Hindlimb muscle (tissue), 1 donor: ENCODE results near the gene SH3PXD2B. TPM values are rescaled to one million over a fixed set of nuclear protein-coding genes. Genes with fewer than 3 reads are reported as not detected.
A peak's percentile ranks its signal among the peaks of the same experiment; 100 is the strongest.
"Not testable (repeated sequence)": the region's sequence is repeated elsewhere in the genome, so short reads cannot be mapped to it uniquely, and the experiment has no call there.

ENCODE experiments used
- DNase-seq: peaks from one replicate; pipeline ENCODE4 v3.0.0-alpha.2; 2013
- polyA plus RNA-seq: library from polyadenylated mRNA; unstranded; fragments of 120-200 nt; gene quantifications from one replicate; pipeline ENCODE4 v1.2.1, GENCODE V29; 2013; ENCODE audit not compliant: insufficient read length

The SH3PXD2B gene
- polyA plus RNA-seq, 1 donor = 31.8 TPM

GRCh38 chr5:172336676-172337285 is 117.5 kb downstream of the SH3PXD2B start:
- no peak for DNase-seq

- DNase-seq = no peak
Measured at GRCh38 chr5:172336264-172336663, 118.1 kb downstream of the SH3PXD2B start.

- DNase-seq = no peak
Measured at GRCh38 chr5:172335721-172336120, 118.6 kb downstream of the SH3PXD2B start.

DNA sequence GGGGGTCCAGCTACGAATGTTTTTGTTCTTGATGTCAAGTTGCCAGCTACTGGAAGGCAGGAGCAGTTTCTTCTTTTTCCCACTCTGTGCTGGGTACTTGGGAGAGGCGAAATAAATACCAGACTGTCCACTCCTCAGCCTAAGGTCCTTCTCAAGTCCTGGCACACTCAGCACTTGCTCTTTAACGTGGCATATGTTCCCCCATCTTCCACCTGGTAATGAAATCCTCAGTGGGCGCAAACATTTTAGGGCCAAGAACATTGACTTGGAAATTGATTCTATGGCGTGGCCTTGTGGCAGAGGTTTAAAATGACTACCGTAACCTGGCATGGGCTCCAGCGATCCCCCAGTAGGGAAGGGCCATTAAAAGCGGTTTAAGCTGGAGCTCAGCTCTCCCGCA is 119.7 kb downstream of the SH3PXD2B start:
- DNase-seq = no peak

GRCh38 chr5:172334196-172334595 is 120.1 kb downstream of the SH3PXD2B start:
- no peak for DNase-seq

GRCh38 chr5:172326901-172327300 is 127.4 kb downstream of the SH3PXD2B start:
- DNase-seq = not testable (repeated sequence)

DNA sequence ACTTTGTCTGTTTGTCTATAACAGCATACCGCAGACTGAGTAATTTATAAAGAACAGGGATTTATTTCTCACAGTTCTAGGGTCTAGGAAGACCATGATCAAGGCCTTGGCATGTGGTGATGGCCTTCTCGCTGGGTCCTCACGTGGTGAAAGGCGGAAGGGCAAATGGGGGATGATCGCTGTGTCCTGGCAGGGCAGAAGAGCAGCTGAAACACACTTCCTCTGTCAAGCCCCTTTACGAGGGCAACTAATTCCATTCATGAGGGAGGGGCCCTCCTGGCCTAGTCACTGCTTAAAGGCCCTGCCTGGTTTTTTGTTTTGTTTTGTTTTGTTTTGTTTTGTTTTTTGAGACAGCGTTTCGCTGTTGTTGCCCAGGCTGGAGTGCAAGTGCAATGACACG is 128.9 kb downstream of the SH3PXD2B start:
- no peak for DNase-seq

DNA sequence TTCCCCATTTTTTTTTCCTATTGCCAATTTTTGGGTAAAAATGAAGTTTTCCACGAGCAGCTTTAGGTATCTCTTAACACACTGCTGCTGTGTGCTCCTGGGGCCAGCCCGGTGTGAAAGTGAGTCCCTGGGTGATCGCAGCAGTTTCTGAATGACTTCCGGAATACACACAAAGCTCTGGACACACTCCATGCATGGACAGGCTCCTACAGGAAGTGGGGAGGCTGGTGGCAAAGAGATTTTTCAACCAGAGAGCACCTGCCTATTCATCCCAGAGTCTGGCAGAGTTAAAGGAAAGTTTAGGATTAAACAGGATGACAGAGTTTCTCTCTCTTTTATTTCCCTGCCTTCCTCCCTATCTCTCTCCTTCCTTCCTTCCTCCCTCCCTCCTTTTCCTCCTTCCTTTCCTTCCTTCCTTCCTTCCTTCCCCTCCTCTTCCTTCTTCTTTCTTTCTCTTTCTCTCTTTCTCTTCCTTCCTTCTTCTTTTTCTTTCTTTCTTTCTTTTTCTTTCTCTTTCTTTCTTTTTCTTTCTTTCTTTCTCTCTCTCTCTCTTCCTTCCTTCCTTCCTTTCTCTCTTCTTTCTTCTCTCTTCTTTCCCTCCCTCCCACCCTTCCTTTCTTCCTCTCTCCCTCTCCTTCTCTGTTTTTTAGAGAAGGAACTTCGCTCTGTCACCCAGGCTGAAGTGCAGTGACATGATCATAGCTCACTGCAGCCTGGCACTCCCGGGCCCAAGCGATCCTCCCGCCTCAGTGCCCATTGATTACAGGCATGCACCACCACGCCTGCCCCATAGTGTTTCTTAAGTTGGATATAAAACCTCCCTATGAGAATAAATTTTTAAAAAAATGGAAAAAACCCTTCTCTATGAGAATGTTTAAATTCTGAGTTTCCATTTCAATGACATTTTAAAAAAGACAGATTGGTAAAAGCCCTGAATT is 132.0 kb downstream of the SH3PXD2B start:
- DNase-seq = peak; percentile 34

- no peak for DNase-seq
Measured at GRCh38 chr5:172321593-172321992, 132.7 kb downstream of the SH3PXD2B start.

DNA sequence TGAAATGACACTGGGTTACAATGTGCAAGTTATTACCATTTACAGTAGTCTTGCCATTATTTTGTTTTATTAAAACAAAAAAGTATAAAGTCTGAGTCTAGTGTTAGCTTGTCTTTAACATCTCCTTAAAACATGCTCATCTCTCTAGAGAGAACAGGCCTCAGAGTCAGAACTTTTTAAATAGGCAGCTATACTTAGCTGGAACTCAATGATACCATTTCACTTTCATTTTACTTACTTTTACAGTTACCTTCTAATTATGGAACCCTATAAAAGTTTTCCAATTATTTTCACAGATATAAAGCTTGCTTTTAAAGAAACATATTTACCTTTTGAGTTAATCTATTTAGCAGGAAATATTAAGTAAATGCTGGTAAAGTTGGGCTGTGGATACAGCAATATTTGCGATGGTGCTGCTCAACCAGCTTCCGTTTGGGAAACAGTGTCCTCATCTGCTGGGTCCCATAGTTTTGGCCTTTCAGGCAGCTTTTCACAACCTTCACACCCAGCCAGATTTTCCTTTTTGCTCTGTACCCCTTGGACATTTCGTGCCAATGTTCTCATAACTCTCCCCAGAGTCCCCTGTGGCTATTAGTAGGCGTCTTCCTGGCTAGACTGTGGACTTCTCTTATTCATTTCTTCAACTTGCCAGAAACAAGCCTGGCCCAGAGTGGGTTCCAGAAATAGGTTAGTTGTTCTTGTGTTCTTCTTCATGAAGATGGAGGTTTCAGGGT is 134.4 kb downstream of the SH3PXD2B start:
- DNase-seq = no peak

DNA sequence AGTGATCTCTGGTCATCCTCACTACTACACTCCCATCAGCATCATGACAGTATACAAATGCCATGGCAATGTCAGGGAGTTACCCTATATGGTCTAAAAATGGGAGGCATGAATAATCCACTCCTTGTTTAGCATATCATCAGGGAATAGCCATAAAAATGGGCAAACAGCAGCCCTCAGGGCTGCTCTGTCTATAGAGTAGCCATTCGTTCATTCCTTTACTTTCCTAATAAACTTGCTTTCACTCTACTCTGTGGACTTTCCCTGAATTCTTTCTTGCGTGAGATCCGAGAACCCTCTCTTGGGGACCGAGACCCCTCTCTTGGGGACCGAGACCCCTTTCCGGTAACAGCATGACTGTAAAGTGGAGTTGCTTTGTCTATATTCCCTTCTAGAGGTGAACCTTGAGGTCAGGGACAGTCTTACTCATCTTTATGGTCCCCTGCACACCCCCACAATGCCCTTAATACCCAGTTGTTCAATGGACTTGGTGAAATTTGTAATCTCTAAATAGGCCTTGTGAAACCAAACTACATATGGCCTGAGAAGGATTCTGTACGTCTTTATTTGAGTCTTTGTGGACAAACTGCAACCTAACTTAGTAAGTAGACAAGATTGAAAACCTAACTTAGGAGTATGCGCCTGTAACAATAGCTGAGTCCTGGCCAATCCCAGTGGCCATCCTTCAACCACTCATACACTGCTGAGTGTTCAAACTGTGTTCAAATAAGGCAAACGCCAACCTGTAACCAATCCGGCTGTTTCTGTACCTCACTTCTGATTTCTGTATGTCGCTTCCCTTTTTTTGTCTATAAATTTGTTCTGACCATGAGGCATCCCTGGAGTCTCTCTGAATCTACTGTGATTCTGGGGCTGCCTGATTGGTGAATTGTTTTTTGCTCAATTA is 138.5 kb downstream of the SH3PXD2B start:
- DNase-seq = no peak

DNA sequence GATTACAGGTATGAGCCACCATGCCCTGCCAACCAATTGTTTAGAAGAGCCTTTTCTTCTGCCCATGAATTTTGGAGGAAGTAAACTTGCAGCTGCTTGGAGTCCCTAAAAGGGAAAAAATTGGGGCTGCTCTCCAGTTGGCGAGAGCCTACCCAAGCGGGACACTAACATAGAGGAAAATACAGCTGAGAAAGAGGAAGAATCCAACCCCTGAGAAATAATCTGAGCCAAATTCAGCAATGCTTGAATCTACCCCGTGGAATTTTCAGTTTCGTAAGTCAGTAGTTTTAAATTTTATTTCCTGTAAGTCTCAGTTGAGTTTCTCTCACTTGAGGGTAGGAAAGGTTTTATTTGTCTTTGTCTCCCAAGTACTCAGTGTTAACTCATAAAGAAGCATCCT is 140.4 kb downstream of the SH3PXD2B start:
- DNase-seq = peak; percentile 40

GRCh38 chr5:172312286-172312685 is 142.0 kb downstream of the SH3PXD2B start:
- no peak for DNase-seq

- DNase-seq = no peak
Measured at GRCh38 chr5:172311605-172312004, 142.7 kb downstream of the SH3PXD2B start.

GRCh38 chr5:172311026-172311425 is 143.3 kb downstream of the SH3PXD2B start:
- DNase-seq = no peak

DNA sequence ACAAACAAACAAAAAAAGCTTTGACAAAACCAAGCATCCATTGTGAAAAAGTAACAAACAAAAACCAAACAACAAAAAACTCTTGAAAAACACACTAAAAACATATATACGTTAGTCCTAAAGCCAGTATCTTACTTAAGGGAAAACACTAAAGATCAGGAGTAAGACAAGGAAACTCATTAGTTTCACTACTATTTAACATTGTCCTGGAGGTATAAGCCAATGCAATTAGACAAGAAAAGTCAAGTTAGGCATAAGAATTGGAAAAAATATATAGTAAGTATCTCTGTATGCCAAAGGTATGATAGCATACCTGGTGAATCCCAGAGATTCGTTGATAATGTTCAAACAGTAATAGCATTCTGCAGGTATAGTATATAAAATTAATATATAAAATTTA is 148.9 kb downstream of the SH3PXD2B start:
- no peak for DNase-seq

DNA sequence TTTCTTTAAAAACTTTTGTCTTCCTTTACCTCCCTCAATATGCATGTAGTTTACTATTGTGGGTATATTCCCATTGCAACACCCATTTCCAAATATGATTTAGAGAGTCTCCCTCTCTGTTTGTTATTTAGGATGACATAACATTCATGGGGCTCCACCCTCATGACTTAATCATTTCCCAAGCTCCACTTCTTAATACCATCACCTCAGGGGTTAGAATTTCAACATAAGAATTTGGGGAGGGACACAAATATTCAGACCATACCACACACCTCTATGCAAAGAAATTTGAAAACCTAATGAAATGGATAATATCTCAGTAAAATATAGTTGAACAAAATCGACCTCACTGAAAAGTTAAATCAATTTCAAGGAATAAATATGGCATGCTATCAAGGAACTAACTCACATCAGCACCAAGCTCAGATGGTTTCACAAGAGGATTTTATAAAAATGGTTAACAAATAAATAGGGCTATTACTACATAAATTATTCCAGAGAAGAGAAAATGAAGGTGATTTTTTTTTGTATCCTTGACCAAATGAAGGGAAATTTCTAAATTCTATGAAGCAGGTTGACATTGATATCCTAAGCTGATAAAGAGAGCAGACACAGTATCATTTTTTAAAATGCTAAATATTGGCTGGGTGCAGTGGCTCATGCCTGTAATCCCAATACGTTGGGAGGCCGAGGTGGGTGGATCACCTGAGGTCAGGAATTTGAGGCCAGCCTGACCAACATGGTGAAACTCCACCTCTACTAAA is 150.6 kb downstream of the SH3PXD2B start:
- DNase-seq = no peak

DNA sequence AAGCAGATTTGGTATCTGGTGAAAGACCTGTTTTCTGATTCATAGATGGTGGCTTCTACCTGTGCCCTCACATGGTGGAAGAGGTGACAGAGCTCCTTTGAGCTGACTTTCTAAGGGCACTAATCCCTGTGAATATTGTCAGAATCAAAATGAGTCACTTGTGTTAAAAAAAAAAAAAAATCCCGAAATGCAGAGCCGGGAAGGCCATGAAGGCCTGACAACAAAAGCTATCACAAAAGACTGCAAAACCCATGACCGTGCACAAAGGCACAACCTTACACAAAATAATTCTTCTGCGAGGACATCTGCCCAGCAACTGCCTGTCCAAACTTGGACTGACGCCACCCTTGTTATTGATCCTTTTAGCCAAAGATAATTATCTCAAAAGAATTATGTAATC is 151.2 kb downstream of the SH3PXD2B start:
- DNase-seq = no peak

- no peak for DNase-seq
Measured at GRCh38 chr5:172302047-172302710, 152.1 kb downstream of the SH3PXD2B start.

DNA sequence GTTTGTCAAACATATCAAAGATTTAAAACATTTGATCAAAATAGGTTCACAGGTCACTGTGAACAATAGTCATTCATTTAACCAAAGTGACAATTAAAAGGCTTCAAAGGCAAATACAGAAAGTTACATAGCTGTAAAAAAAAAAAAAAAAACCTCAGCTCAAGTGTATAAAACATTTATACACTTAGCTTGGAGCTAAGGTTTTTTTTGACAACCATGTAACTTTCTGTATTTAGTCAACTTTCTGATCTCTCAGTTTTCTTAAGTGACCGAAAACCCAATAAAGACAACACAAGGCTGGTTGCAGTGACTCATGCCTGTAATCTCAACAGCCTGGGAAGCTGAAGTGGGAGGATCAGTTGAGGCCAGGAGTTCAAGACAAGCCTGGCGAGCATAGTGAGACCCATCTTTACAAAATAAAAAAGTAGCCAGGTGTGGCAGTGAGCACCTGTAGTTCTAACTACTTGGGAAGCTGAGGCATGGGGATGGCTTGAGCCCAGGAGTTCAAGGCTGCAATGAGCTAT is 154.3 kb downstream of the SH3PXD2B start:
- no peak for DNase-seq

DNA sequence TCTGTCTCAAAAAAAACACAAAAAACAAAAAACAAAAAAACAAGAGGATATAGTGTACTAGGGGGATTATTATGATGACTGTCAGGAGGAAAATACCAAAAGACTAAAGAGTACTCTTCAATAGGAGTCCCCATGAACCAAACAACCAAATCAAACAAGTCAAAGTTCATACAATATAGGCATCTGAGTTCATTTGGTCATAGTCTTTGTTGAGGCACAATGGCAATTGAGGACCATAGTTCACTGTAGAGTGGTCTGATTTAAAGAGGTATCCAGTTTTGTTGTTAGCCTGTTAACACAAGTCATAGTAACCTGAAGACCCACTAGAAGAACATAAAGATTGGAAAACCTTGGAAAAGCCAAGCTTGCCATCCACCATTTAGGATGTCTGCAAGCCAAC is 159.5 kb downstream of the SH3PXD2B start:
- no peak for DNase-seq
